Endodermal cell (in vitro differentiated cells): ENCODE data around the gene DPP4. TPM values are rescaled to one million over a fixed set of nuclear protein-coding genes. Genes with fewer than 3 reads are reported as not detected.

Experiments
- DNase-seq: peaks from one replicate; pipeline ENCODE4 v3.0.0-alpha.2; 2017
- H3K27ac ChIP-seq: 2 replicates; pipeline ENCODE4 v1.5.1; 2013; ENCODE audit warnings: mild to moderate bottlenecking, low read depth, low read length, moderate library complexity
- H3K27me3 ChIP-seq: 2 replicates; pipeline ENCODE4 v1.6.1; 2013; ENCODE audit warnings: mild to moderate bottlenecking, low read length, moderate library complexity; ENCODE audit not compliant: insufficient read depth, control insufficient read depth, poor library complexity, severe bottlenecking
- H3K36me3 ChIP-seq: 2 replicates; pipeline ENCODE4 v1.7.0; 2013; ENCODE audit warnings: mild to moderate bottlenecking, low read length, moderate library complexity; ENCODE audit not compliant: control insufficient read depth, insufficient read depth
- H3K4me1 ChIP-seq: one replicate; pipeline ENCODE4 v1.7.0; 2013; ENCODE audit warnings: low read length; ENCODE audit not compliant: control insufficient read depth, insufficient read depth
- H3K4me3 ChIP-seq: 2 replicates; pipeline ENCODE4 v1.5.1; 2013; ENCODE audit warnings: mild to moderate bottlenecking, low read length, moderate library complexity
- H3K9ac ChIP-seq: 2 replicates; pipeline ENCODE4 v1.6.1; 2013; ENCODE audit warnings: mild to moderate bottlenecking, low read length, moderate library complexity; ENCODE audit not compliant: poor library complexity, severe bottlenecking; ENCODE audit errors: extremely low read depth
- H3K9me3 ChIP-seq: 2 replicates; pipeline ENCODE4 v1.6.1; 2013; ENCODE audit warnings: mild to moderate bottlenecking, low read length, moderate library complexity; ENCODE audit not compliant: control insufficient read depth
- H3K27ac Mint-ChIP-seq: 2 replicates; pipeline ENCODE4 v1.8.0; 2020; ENCODE audit warnings: mixed read lengths
- H3K27me3 Mint-ChIP-seq: 2 replicates; pipeline ENCODE4 v1.8.0; 2021; ENCODE audit warnings: mild to moderate bottlenecking, mixed read lengths; ENCODE audit not compliant: insufficient read depth
- H3K36me3 Mint-ChIP-seq: 2 replicates; pipeline ENCODE4 v1.8.0; 2020; ENCODE audit warnings: low read depth, mixed read lengths
- H3K4me1 Mint-ChIP-seq: 2 replicates; pipeline ENCODE4 v1.8.0; 2020; ENCODE audit warnings: mixed read lengths
- H3K4me3 Mint-ChIP-seq: 2 replicates; pipeline ENCODE4 v1.8.0; 2020; ENCODE audit warnings: mild to moderate bottlenecking, moderate library complexity, mixed read lengths
- H3K9me3 Mint-ChIP-seq: 2 replicates; pipeline ENCODE4 v1.8.0; 2020; ENCODE audit warnings: mild to moderate bottlenecking, mixed read lengths
- CTCF ChIP-seq: fragments of 200-600 bp; sonication (generic); conservative IDR thresholded peaks from 2 replicates; pipeline ENCODE4 v1.5.0; 2021; ENCODE audit warnings: antibody characterized with exemption, mild to moderate bottlenecking
- WGBS, 2 experiments: methylation state at CpG; one replicate each; pipeline versions ENCODE4 v1.1.5 to v1.1.7; 2013; ENCODE audit warnings: missing lambda C conversion rate in 2 of 2, mixed read lengths in 1 of 2; ENCODE audit not compliant: insufficient coverage in 1 of 2, insufficient read length in 1 of 2; 5-methylcytosine and 5-hydroxymethylcytosine counted together
- total RNA-seq, 2 donors: library from RNA; stranded (reverse); fragmentation: NEBNext Ultra II Directional in 1 of 2; extraction: Animal tissue kit (Norgen Biotek cat#: 25700) in 1 of 2; gene quantifications; 2 replicates in 1 of 2; 3 replicates in 1 of 2; pipeline ENCODE4 v1.2.1, GENCODE V29; 2021

Gene DPP4
- total RNA-seq, 2 donors from 2014 or later, result 0.46 to 1.2 TPM

DNA sequence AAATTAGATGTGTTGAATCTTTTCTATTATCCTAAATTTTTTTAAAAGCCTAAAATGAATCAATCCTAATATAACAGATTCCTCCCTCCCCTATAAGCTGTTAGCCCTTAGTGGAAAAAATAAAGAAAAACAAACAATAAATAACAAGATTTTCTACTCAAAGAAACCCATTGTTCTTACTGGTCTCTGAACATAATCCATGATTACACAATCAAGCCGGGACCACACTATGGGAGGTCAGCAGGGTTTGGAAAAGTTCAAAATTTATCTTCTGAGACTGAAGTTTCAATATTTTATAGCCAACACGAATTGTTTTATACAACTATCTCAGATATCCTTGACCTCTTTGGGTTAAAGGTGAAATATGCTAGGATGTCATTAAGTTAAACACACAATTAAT is 57.9 kb downstream of the DPP4 start:
- Histone ChIP-seq H3K4me3 (no peak overlapping the region), H3K27me3 (no peaks in the 10 kb centered on the region), H3K27ac (no peak overlapping the region), H3K9ac (no peak overlapping the region), H3K4me1 (no peaks in the 10 kb centered on the region), H3K36me3 (no peaks in the 10 kb centered on the region), H3K9me3 (no peaks in the 10 kb centered on the region)
- no peaks in the 10 kb centered on the region for H3K9me3 Mint-ChIP-seq
- 85% methylated on average over 1 of the region's 2 CpGs; no CpG with 5 or more reads in 1 of the 2 experiments for WGBS, 2 experiments
- no peaks in the 10 kb centered on the region for H3K27me3 Mint-ChIP-seq
- H3K4me3 Mint-ChIP-seq, result no peak overlapping the region
- TF ChIP-seq CTCF, result no peak
- H3K27ac Mint-ChIP-seq, result no peak overlapping the region
- DNase-seq, result no peak
- no peaks in the 10 kb centered on the region for H3K36me3 Mint-ChIP-seq
- peaks cover 10% of the 10 kb centered on the region for H3K4me1 Mint-ChIP-seq

DNA sequence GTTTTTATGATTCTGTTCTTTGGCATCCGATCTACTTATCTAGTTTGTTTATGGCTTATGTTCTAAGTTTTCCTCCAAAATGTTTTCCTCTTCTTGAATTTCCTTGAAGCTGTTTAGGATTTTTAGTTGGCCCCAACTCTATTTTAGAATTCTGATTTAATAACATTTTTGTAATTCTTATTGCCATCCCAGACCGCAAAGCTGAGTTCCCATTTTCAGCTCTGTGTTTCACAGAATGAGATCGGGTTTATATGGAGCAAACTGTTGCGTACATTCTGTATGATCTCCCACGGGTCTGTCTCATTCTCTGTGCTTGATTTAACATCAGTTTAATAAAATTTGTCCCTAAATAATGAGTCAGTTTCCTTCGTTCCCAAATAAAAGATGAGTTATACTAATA is 59.3 kb downstream of the DPP4 start:
- WGBS, 2 experiments, result 93 to 97% methylated on average over 2 to 5 of the region's 6 CpGs

GRCh38 chr2:162013514-162014475 is 60.2 kb downstream of the DPP4 start:
- Mint-ChIP-seq H3K4me1 (peaks cover 29% of the 10 kb centered on the region), H3K27me3 (no peaks in the 10 kb centered on the region), H3K36me3 (no peaks in the 10 kb centered on the region), H3K27ac (no peak overlapping the region), H3K4me3 (no peak overlapping the region), H3K9me3 (no peaks in the 10 kb centered on the region)
- no peak for DNase-seq
- no peak overlapping the region for H3K27ac ChIP-seq
- no peaks in the 10 kb centered on the region for H3K36me3 ChIP-seq
- no peaks in the 10 kb centered on the region for H3K27me3 ChIP-seq
- no peak overlapping the region for H3K4me3 ChIP-seq
- no peak overlapping the region for H3K9ac ChIP-seq
- 83 to 93% methylated on average over 2 to 9 of the region's 9 CpGs for WGBS, 2 experiments
- no peak for TF ChIP-seq CTCF
- H3K4me1 ChIP-seq, result peaks cover 7% of the 10 kb centered on the region
- no peaks in the 10 kb centered on the region for H3K9me3 ChIP-seq

More for the DNA sequence above, 59.3 kb downstream of the DPP4 start:
- Histone ChIP-seq H3K9me3 (no peaks in the 10 kb centered on the region), H3K9ac (no peak overlapping the region), H3K4me1 (peaks cover 4% of the 10 kb centered on the region), H3K36me3 (no peaks in the 10 kb centered on the region), H3K27me3 (no peaks in the 10 kb centered on the region), H3K27ac (no peak overlapping the region), H3K4me3 (no peak overlapping the region)
- Mint-ChIP-seq H3K36me3 (no peaks in the 10 kb centered on the region), H3K9me3 (no peaks in the 10 kb centered on the region), H3K4me3 (no peak overlapping the region), H3K4me1 (peaks cover 20% of the 10 kb centered on the region), H3K27me3 (no peaks in the 10 kb centered on the region), H3K27ac (no peak overlapping the region)
- no peak for TF ChIP-seq CTCF
- DNase-seq, result no peak
